Colonic mucosa (tissue), 4 donors: ENCODE measurements around the gene CAPN5. TPM values are rescaled to one million over a fixed set of nuclear protein-coding genes. Genes with fewer than 3 reads are reported as not detected.
"Not testable (repeated sequence)": the region's sequence is repeated elsewhere in the genome, so short reads cannot be mapped to it uniquely, and the experiment has no call there.

Experiments used
- DNase-seq: peaks from one replicate; pipeline ENCODE4 v3.0.0-alpha.2; 2020
- H3K27ac ChIP-seq: fragments of 200-600 bp; one replicate; pipeline ENCODE4 v1.8.0; 2021
- H3K27me3 ChIP-seq: fragments of 200-600 bp; one replicate; pipeline ENCODE4 v1.8.0; 2021
- H3K36me3 ChIP-seq: fragments of 200-600 bp; one replicate; pipeline ENCODE4 v1.8.0; 2021
- H3K4me1 ChIP-seq: fragments of 200-600 bp; one replicate; pipeline ENCODE4 v1.8.0; 2021; ENCODE audit warnings: mild to moderate bottlenecking
- H3K4me3 ChIP-seq: fragments of 200-600 bp; one replicate; pipeline ENCODE4 v1.8.0; 2021
- H3K9ac ChIP-seq, 2 donors: one replicate each; pipeline ENCODE4 v1.7.0; 2013; ENCODE audit warnings: control low read depth in 2 of 2, low read depth in 2 of 2, low read length in 2 of 2
- H3K9me3 ChIP-seq: fragments of 200-600 bp; one replicate; pipeline ENCODE4 v1.8.0; 2021
- CTCF ChIP-seq: fragments of 200-600 bp; IDR thresholded peaks from one replicate; pipeline ENCODE4 v1.8.0; 2022; ENCODE audit warnings: antibody characterized with exemption, mild to moderate bottlenecking
- intact Hi-C: fragments of 100-400 bp; cut with DNase I; formaldehyde crosslinking; loops from one replicate; pipeline ENCODE4 v1.14.1; 2022
- total RNA-seq, 2 donors: library from RNA; stranded (reverse); fragmentation: NEBNext Ultra II Directional in 1 of 2; extraction: Animal tissue kit (Norgen Biotek cat#: 25700) in 1 of 2; gene quantifications; one replicate each; pipeline ENCODE4 v1.2.1, GENCODE V29; 2021
- donor health status: healthy.
- donor health status: DM: no; HTN: no; CAD: no.
- donor health status: DM: no; HTN: no; CAD: no.

Gene CAPN5
- total RNA-seq = 100 to 1,000 TPM; 258 to 267 TPM

GRCh38 chr11:77066229-77067042 is at the start of gene CAPN5:
CAPN5 (plus strand) TSS chr11:77066971; CDS start chr11:77084887, 17,916 bp downstream.
- Histone ChIP-seq H3K36me3 (no peaks in the 10 kb centered on the region), H3K9ac (peak within 1 kb of the TSS; percentile 89 to 90)

GRCh38 chr11:77018396-77018924 is 48.3 kb upstream of the CAPN5 start:
- H3K9ac ChIP-seq, H3K9me3 ChIP-seq, intact Hi-C loops, H3K4me3 ChIP-seq, DNase-seq, H3K27ac ChIP-seq, H3K4me1 ChIP-seq, H3K27me3 ChIP-seq, H3K36me3 ChIP-seq: not testable (repeated sequence)

More at GRCh38 chr11:77066229-77067042, at the start of gene CAPN5:
- H3K4me3 ChIP-seq = peak within 1 kb of the TSS; percentile 53
- DNase-seq = peak; percentile 94
- H3K4me1 ChIP-seq = peaks cover 25% of the 10 kb centered on the region
- peak within 1 kb of the TSS; percentile 86 for H3K27ac ChIP-seq
- no peaks in the 10 kb centered on the region for H3K9me3 ChIP-seq
- intact Hi-C loops = no loop called here
- H3K27me3 ChIP-seq = no peaks in the 10 kb centered on the region
- TF ChIP-seq CTCF = no peak

- Histone ChIP-seq H3K4me3 (no peak overlapping the region), H3K36me3 (no peaks in the 10 kb centered on the region), H3K9ac (no peak overlapping the region), H3K4me1 (no peaks in the 10 kb centered on the region), H3K27ac (peak overlapping the region; percentile 20), H3K27me3 (no peaks in the 10 kb centered on the region), H3K9me3 (no peaks in the 10 kb centered on the region)
- no peak for DNase-seq
- TF ChIP-seq CTCF = no peak
- intact Hi-C loops = loop anchor here (10.0 kb wide), 1 partner anchor 45 kb away; no protein-coding TSS in a partner anchor
These were observed 46.7 kb upstream of the CAPN5 start for GRCh38 chr11:77019976-77020595.

- Histone ChIP-seq H3K4me1 (no peaks in the 10 kb centered on the region), H3K4me3 (no peak overlapping the region), H3K27ac (peak overlapping the region; percentile 20), H3K36me3 (no peaks in the 10 kb centered on the region), H3K9ac (no peak overlapping the region), H3K27me3 (no peaks in the 10 kb centered on the region), H3K9me3 (no peaks in the 10 kb centered on the region)
- intact Hi-C loops = loop anchor here (10.0 kb wide), 1 partner anchor 46 kb away; no protein-coding TSS in a partner anchor
- TF ChIP-seq CTCF = no peak
- DNase-seq = no peak
These were observed 46.0 kb upstream of the CAPN5 start for GRCh38 chr11:77020734-77021133.

- H3K36me3 ChIP-seq = no peaks in the 10 kb centered on the region
- DNase-seq = no peak
- peaks cover 3% of the 10 kb centered on the region for H3K4me1 ChIP-seq
- intact Hi-C loops = loop anchor here (10.0 kb wide), 1 partner anchor 50 kb away; no protein-coding TSS in a partner anchor
- TF ChIP-seq CTCF = no peak
- H3K27ac ChIP-seq = no peak overlapping the region
- H3K4me3 ChIP-seq = no peak overlapping the region
- no peaks in the 10 kb centered on the region for H3K27me3 ChIP-seq
- no peak overlapping the region for H3K9ac ChIP-seq
- H3K9me3 ChIP-seq = no peaks in the 10 kb centered on the region
These were observed 42.0 kb upstream of the CAPN5 start for GRCh38 chr11:77024745-77025144.
